Activated CD8-positive, alpha-beta T cell treated with anti-CD3 and anti-CD28 coated beads for 36 hours (primary cell): ENCODE measurements around the gene TRIM37. TPM values are rescaled to one million over a fixed set of nuclear protein-coding genes. Genes with fewer than 3 reads are reported as not detected.

ENCODE experiments used
- ATAC-seq: fragments of 200-7000 bp; cut with Tn5 transposase; one replicate; pipeline ENCODE4 v1.10.0; 2021; ENCODE audit warnings: mild to moderate bottlenecking, moderate library complexity
- CTCF ChIA-PET: fragments of 350-600 bp; sonication (Branson Sonifier 250); formaldehyde crosslinking; loops from one replicate; lab custom pipeline; 2021; ENCODE audit warnings: antibody characterized with exemption; lab: Charles Lee
- POLR2A ChIA-PET: fragments of 350-600 bp; sonication (Branson Sonifier 250); formaldehyde crosslinking; loops from one replicate; lab custom pipeline; 2021; ENCODE audit warnings: antibody characterized with exemption; lab: Charles Lee
- DNase-seq: peaks from one replicate; pipeline ENCODE4 v3.0.0-alpha.2; 2020
- H3K27ac Mint-ChIP-seq: one replicate; pipeline ENCODE4 v1.8.0; 2021; ENCODE audit warnings: mild to moderate bottlenecking, mixed read lengths
- H3K27me3 Mint-ChIP-seq: one replicate; pipeline ENCODE4 v1.8.0; 2021; ENCODE audit warnings: mixed read lengths
- H3K36me3 Mint-ChIP-seq: one replicate; pipeline ENCODE4 v1.8.0; 2021; ENCODE audit warnings: low read depth, mixed read lengths
- H3K4me1 Mint-ChIP-seq: one replicate; pipeline ENCODE4 v1.8.0; 2021; ENCODE audit warnings: low read depth, mixed read lengths
- H3K4me3 Mint-ChIP-seq: one replicate; pipeline ENCODE4 v1.8.0; 2021; ENCODE audit warnings: mild to moderate bottlenecking, moderate library complexity, mixed read lengths
- H3K9me3 Mint-ChIP-seq: one replicate; pipeline ENCODE4 v1.8.0; 2021; ENCODE audit warnings: mixed read lengths
- intact Hi-C: fragments of 100-400 bp; cut with micrococcal nuclease; formaldehyde crosslinking; loops from one replicate; pipeline ENCODE4 v1.10.0; 2022
- total RNA-seq, 2 experiments: library from RNA; stranded (reverse); gene quantifications; one replicate each; pipeline ENCODE4 v1.2.3, GENCODE V29; 2021
- TF ChIP-seq, protein P1 (sequence below): fragments of 200-600 bp; IDR thresholded peaks from one replicate; pipeline ENCODE4 v1.8.0; 2022; ENCODE audit warnings: antibody characterized with exemption, mild to moderate bottlenecking

The TRIM37 gene
- total RNA-seq, 2 experiments from 2014 or later: 23.9 to 24.8 TPM

DNA sequence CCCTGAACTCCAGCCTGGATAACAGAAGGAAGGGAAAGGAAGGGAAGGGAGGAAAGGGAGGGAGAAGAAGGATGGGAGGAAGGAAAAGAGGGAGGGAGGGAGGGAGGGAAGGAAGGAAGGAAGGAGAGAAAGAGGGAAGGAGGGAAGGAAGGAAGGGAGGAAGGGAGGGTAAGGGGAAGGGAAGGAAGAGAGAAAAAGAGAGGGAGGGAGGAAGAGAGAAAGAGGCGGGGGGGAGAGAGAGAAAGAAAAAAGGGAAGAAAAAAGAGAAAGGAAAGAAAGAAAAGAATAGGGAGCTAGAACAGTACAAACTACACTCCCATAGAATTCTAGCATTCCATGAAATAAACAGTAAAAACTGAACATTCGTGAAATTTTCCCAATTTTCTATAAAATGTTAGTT, 23.1 kb upstream of the TRIM37 start:
- DNase-seq: no peak
- no peak for ATAC-seq
- H3K4me3 Mint-ChIP-seq: no peak overlapping the region
- H3K4me1 Mint-ChIP-seq: no peaks in the 10 kb centered on the region
- no peaks in the 10 kb centered on the region for H3K27me3 Mint-ChIP-seq
- POLR2A ChIA-PET: no interaction called here
- CTCF ChIA-PET: interaction anchor here (1.9 kb wide), 1 partner anchor 16 kb away, joined by 5 read pairs; no protein-coding TSS in a partner anchor
- H3K27ac Mint-ChIP-seq: no peak overlapping the region
- H3K9me3 Mint-ChIP-seq: no peaks in the 10 kb centered on the region
- H3K36me3 Mint-ChIP-seq: peaks cover 10% of the 10 kb centered on the region
- intact Hi-C loops: no loop called here
- TF ChIP-seq, protein P1, sequence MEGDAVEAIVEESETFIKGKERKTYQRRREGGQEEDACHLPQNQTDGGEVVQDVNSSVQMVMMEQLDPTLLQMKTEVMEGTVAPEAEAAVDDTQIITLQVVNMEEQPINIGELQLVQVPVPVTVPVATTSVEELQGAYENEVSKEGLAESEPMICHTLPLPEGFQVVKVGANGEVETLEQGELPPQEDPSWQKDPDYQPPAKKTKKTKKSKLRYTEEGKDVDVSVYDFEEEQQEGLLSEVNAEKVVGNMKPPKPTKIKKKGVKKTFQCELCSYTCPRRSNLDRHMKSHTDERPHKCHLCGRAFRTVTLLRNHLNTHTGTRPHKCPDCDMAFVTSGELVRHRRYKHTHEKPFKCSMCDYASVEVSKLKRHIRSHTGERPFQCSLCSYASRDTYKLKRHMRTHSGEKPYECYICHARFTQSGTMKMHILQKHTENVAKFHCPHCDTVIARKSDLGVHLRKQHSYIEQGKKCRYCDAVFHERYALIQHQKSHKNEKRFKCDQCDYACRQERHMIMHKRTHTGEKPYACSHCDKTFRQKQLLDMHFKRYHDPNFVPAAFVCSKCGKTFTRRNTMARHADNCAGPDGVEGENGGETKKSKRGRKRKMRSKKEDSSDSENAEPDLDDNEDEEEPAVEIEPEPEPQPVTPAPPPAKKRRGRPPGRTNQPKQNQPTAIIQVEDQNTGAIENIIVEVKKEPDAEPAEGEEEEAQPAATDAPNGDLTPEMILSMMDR: no peak

DNA sequence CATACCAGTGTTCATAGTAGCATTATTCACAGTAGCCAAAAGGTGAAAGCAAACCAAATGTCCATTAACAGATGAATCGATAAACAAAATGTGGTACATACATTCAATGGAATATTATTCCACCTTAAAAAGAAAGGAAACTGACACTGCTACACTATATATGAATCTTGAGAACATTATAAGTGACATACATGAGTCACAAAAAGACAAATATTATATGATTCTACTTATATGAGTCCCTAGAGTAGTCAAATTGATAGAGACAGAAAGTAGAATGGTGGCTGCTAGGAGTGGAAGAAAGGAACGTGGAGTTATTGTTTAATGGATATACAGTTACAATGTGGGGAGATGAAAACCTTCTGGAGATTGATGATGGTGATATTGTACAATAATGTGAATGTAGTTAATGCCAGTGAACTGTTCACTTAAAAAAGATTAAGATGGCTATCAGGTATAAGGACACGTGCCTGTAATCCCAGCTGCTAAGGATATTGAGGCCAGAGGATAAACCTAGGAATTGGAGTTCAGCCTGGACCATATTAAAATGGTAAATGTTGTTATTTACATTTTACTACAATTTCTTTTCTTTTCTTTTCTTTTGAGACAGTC, 20.2 kb upstream of the TRIM37 start:
- no peak for ATAC-seq
- intact Hi-C loops: no loop called here
- POLR2A ChIA-PET: interaction anchor here (1.1 kb wide), 2 partner anchors 17 to 20 kb away, joined by 3 read pairs; partner anchors contain the start of gene TRIM37
- Mint-ChIP-seq H3K9me3 (no peaks in the 10 kb centered on the region), H3K27ac (no peak overlapping the region), H3K4me3 (no peak overlapping the region), H3K36me3 (peaks cover 15% of the 10 kb centered on the region), H3K27me3 (no peaks in the 10 kb centered on the region), H3K4me1 (no peaks in the 10 kb centered on the region)
- DNase-seq: no peak
- CTCF ChIA-PET: no interaction called here
- TF ChIP-seq, protein P1: no peak

DNA sequence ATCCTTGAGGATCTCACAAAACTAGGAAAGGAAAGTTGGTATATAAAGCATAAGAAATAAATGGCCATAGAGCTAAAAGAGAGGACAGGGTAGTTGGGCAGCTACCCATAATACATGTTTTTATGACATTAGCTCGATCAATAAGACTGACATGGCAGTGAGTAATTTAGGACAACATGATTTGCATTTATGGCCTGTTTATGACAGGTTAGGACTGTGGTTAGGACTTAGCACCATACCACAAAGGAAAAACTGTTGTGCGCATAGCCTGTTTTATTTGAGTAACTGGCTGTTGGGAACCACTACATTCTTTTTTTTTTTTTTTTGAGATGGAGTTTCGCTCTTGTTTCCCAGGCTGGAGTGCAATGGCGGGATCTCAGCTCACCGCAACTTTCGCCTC, 18.0 kb upstream of the TRIM37 start:
- CTCF ChIA-PET: no interaction called here
- Mint-ChIP-seq H3K27me3 (no peaks in the 10 kb centered on the region), H3K9me3 (no peaks in the 10 kb centered on the region), H3K4me1 (no peaks in the 10 kb centered on the region), H3K27ac (no peak overlapping the region), H3K4me3 (no peak overlapping the region), H3K36me3 (peaks cover 21% of the 10 kb centered on the region)
- intact Hi-C loops: no loop called here
- POLR2A ChIA-PET: no interaction called here
- ATAC-seq (no peak), DNase-seq (no peak)
- TF ChIP-seq, protein P1: no peak

DNA sequence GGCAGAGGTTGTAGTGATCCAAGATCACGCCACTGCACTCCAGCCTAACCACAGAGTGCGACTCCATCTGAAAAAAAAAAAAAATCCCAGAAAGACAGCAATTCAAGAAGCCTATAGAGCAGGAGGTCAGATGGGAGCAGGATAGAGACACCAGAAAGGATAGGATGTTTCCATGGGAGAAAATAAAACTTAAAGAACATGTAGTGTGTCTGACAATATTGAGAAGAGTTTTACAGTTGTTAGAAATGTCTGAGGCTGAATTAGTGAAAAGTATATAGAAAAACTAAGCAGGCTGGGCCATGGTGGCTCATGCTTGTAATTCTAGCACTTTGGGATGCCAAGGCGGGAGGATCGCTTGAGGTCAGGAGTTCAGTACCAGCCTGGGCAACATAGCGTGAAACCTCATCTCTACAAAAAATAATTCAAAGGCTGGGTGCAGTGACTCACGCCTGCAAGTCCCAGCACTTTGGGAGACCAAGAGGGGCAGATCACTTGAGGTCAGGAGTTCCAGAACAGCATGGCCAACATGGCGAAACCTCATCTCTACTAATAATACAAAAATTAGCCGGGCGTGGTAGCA, 15.3 kb upstream of the TRIM37 start:
- TF ChIP-seq, protein P1: no peak
- POLR2A ChIA-PET: interaction anchor here (1.5 kb wide), 1 partner anchor 16 kb away, joined by 5 read pairs; the partner anchor contains the start of gene TRIM37
- Mint-ChIP-seq H3K9me3 (no peaks in the 10 kb centered on the region), H3K4me3 (no peak overlapping the region), H3K27ac (no peak overlapping the region), H3K4me1 (no peaks in the 10 kb centered on the region), H3K27me3 (no peaks in the 10 kb centered on the region), H3K36me3 (peaks cover 20% of the 10 kb centered on the region)
- ATAC-seq (no peak), DNase-seq (no peak)
- CTCF ChIA-PET: no interaction called here
- intact Hi-C loops: no loop called here

DNA sequence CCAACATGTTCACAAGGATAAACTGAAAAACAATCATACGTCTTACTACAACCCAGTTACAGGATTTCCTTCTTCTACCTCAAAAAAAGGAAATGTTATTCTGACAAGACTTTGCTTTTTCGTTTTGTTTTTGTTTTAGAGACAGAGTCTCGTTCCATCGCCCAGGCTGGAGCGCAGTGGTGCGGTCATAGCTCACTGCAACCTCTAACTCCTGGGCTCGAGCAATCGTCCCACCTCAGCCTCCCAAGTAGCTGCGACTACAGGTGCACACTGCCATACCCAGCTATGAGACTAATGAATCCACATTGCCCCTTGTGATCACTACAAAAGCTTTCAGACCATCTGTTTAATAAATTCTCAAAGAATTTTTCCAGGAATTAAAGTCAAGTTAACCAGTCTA, 8.8 kb upstream of the TRIM37 start:
- H3K9me3 Mint-ChIP-seq: no peaks in the 10 kb centered on the region
- H3K4me1 Mint-ChIP-seq: peaks cover 5% of the 10 kb centered on the region
- TF ChIP-seq, protein P1: no peak
- no peaks in the 10 kb centered on the region for H3K27me3 Mint-ChIP-seq
- intact Hi-C loops: no loop called here
- no peak for ATAC-seq
- no peak overlapping the region for H3K27ac Mint-ChIP-seq
- H3K36me3 Mint-ChIP-seq: peaks cover 18% of the 10 kb centered on the region
- ChIA-PET POLR2A (interaction anchor here (0.7 kb wide), 1 partner anchor 43 kb away, joined by 5 read pairs; no protein-coding TSS in a partner anchor), CTCF (no interaction called here)
- no peak for DNase-seq
- H3K4me3 Mint-ChIP-seq: no peak overlapping the region
